Measurements from ENCODE around the gene VPS16. TPM values are rescaled to one million over a fixed set of nuclear protein-coding genes. Genes with fewer than 3 reads are reported as not detected.

Gene VPS16
- total RNA-seq, 4 donors from 2014 or later: 22.1 to 44.0 (median 30.7) TPM

DNA sequence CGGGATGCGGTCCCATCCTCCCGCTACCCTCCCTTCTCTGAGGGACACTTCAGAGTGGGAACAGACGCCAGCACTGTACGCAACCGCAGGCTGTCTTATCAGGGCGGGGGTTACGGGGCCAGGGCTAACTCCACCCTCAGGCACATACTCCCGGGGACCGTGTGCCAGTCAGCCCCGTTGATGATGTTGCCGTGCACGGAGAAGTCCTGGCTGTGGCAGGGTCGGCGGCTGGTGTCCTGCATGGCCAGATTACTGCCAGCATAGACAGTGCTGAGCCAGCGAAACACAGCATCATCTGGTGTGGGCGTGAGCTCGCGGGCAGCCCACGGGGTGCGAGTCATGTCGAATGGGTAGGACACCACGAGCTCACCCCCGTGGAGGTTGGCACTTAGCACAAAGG is 45.1 kb upstream of the VPS16 start:
- ATAC-seq: no peak
- TF ChIP-seq EP300 (IDR thresholded peaks at IDR 0.05) (no peak), CTCF (IDR thresholded peaks at IDR 0.05) (no peak), POLR2A (IDR thresholded peaks at IDR 0.05) (no peak), POLR2AphosphoS5 (IDR thresholded peaks at IDR 0.05) (no peak)
- Histone ChIP-seq H3K4me1 (peaks cover 0 to 16% (median 6%) of the 10 kb centered on the region in 3 donors), H3K4me3 (no peak overlapping the region), H3K9me3 (no peaks in the 10 kb centered on the region), H3K27me3 (peaks cover 83% of the 10 kb centered on the region), H3K36me3 (no peaks in the 10 kb centered on the region), H3K27ac (no peak overlapping the region)
- 81% methylated on average over 4 of the region's 24 CpGs; no CpG with 5 or more reads in 1 of the 2 donors for WGBS, 2 donors (ENCODE audit: low coverage in 1 of 2)

DNA sequence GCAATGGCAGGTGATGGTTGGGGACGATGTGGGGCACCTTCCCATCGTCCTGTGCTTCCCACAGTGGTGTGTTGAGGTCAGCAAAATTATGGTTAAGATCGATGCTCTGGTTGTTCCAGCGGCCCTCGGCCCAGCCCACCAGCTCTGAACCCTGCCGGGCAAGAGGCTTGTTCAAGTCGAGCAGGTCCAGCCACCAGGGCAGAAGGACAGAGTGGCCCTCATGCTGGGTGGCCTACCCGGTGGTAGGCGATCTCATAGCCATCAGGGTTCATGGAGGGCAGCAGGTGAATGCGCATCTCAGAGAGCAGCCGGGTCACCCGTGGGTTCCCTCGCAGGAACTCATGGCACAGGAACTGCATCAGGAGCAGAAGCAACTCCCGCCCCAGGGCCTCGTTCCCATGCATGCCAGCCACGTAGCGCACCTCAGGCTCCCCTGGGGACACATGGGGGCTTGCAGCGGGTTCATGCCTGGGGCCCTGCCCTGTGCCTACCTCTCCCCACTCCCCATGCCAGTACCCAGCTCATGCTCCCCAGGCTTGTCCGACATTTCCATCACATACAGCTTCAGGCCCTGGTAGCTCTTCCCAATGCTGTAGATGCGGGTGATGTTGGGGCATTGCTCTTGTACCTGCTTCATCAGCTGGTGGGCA is 44.4 kb upstream of the VPS16 start:
- Histone ChIP-seq H3K27ac (no peak overlapping the region), H3K9me3 (no peaks in the 10 kb centered on the region), H3K4me3 (no peak overlapping the region), H3K4me1 (peaks cover 0 to 23% (median 7%) of the 10 kb centered on the region in 3 donors), H3K27me3 (peaks cover 90% of the 10 kb centered on the region), H3K36me3 (no peaks in the 10 kb centered on the region)
- 100% methylated on average over 1 of the region's 20 CpGs; no CpG with 5 or more reads in 1 of the 2 donors for WGBS, 2 donors (ENCODE audit: low coverage in 1 of 2)
- TF ChIP-seq POLR2A (IDR thresholded peaks at IDR 0.05): no peak
- no peak for TF ChIP-seq POLR2AphosphoS5 (IDR thresholded peaks at IDR 0.05)
- TF ChIP-seq EP300 (IDR thresholded peaks at IDR 0.05): no peak
- TF ChIP-seq CTCF (IDR thresholded peaks at IDR 0.05): no peak
- ATAC-seq: no peak

- 67 to 71% methylated on average over 3 to 4 of the region's 16 CpGs for WGBS, 2 donors (ENCODE audit: low coverage in 1 of 2)
- peaks cover 94% of the 10 kb centered on the region for H3K27me3 ChIP-seq
Observed at GRCh38 chr20:2797136-2797983, 43.2 kb upstream of the VPS16 start.

DNA sequence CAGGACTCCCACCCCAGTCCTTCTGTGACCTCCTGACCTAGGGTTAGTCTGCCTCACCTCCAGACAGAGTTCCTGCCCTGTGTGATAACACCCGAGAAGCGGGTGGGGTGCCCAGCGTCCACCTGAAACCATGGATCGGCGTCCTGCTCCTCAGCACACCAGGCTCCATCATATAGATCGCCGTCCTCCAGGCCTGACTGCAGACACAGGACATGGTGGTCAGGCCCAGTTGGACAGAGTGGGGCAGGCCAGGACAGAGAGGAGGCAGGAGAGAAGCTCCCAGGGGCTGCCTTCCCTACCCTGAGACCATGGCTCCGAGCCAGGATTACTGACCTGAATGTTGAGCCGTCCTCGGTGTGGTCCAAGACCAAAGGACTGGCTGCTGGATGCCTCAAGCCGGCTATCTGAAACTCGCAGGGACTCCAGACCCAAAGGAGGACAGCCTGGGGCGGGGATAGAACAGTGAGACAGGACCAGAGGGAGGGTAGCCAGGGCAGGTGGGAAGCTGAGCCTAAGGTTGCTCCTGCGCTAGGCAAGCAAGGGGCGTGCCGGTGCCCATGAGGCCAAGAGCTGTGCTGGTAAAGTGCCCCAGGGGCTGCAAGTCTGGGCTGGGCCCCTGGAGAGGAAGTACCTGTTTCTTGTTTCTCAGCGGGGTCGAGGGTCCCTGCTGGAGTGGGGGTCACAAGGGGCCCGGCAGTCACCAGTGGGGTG is 42.3 kb upstream of the VPS16 start:
- H3K9me3 ChIP-seq: no peaks in the 10 kb centered on the region
- no peak overlapping the region for H3K27ac ChIP-seq
- no peak overlapping the region for H3K4me3 ChIP-seq
- TF ChIP-seq POLR2AphosphoS5 (IDR thresholded peaks at IDR 0.05) (no peak), POLR2A (IDR thresholded peaks at IDR 0.05) (no peak), CTCF (IDR thresholded peaks at IDR 0.05) (no peak), EP300 (IDR thresholded peaks at IDR 0.05) (no peak)
- peaks cover 94% of the 10 kb centered on the region for H3K27me3 ChIP-seq
- H3K36me3 ChIP-seq: no peaks in the 10 kb centered on the region
- ATAC-seq: no peak
- WGBS, 2 donors (ENCODE audit: low coverage in 1 of 2): no CpG with 5 or more reads among the region's 19 CpGs
- H3K4me1 ChIP-seq: peaks cover 0 to 26% (median 7%) of the 10 kb centered on the region in 3 donors

More at GRCh38 chr20:2797136-2797983, 43.2 kb upstream of the VPS16 start:
- TF ChIP-seq CTCF (IDR thresholded peaks at IDR 0.05): no peak
- no peak for TF ChIP-seq EP300 (IDR thresholded peaks at IDR 0.05)
- no peaks in the 10 kb centered on the region for H3K9me3 ChIP-seq
- H3K27ac ChIP-seq: no peak overlapping the region
- H3K36me3 ChIP-seq: no peaks in the 10 kb centered on the region
- no peak overlapping the region for H3K4me3 ChIP-seq
- peaks cover 0 to 26% (median 7%) of the 10 kb centered on the region in 3 donors for H3K4me1 ChIP-seq
- ATAC-seq: no peak

All from gastroesophageal sphincter (tissue), 4 donors.